WTC11 (cell line): ENCODE measurements around the gene CAPN14.

Source experiments
- CREM ChIP-seq: sonication (generic); formaldehyde crosslinking; IDR thresholded peaks from 2 replicates; pipeline ENCODE4 v1.8.1; 2022; ENCODE audit warnings: mild to moderate bottlenecking, missing genetic modification reagents, moderate library complexity
- CTCF ChIP-seq: fragments of 200-600 bp; IDR thresholded peaks from 2 replicates; pipeline ENCODE4 v1.8.0; 2022; ENCODE audit warnings: antibody characterized with exemption
- GRHL2 ChIP-seq: fragments of 250-450 bp; sonication (Bioruptor Pico); IDR thresholded peaks from 2 replicates; pipeline ENCODE4 v1.8.0; 2022; ENCODE audit warnings: mild to moderate bottlenecking, moderate library complexity; ENCODE audit not compliant: insufficient replicate concordance, severe bottlenecking
- JUN ChIP-seq: sonication (generic); formaldehyde crosslinking; IDR thresholded peaks from 2 replicates; pipeline ENCODE4 v1.8.0; 2023; ENCODE audit warnings: mild to moderate bottlenecking, missing genetic modification reagents
- NFYB ChIP-seq: sonication (generic); formaldehyde crosslinking; conservative IDR thresholded peaks from 2 replicates; pipeline ENCODE4 v1.8.0; 2022; ENCODE audit warnings: low read depth, missing genetic modification reagents
- SMAD4 ChIP-seq: sonication (generic); formaldehyde crosslinking; IDR thresholded peaks from 2 replicates; pipeline ENCODE4 v1.8.0; 2022; ENCODE audit warnings: mild to moderate bottlenecking, missing genetic modification reagents
- SP1 ChIP-seq: sonication (generic); formaldehyde crosslinking; conservative IDR thresholded peaks from 2 replicates; pipeline ENCODE4 v1.8.1; 2022; ENCODE audit warnings: missing genetic modification reagents
- TEAD4 ChIP-seq: sonication (generic); formaldehyde crosslinking; IDR thresholded peaks from 2 replicates; pipeline ENCODE4 v1.8.0; 2022; ENCODE audit warnings: mild to moderate bottlenecking, missing genetic modification reagents
- ZNF416 ChIP-seq: fragments of 250-450 bp; sonication (Bioruptor Pico); IDR thresholded peaks from 2 replicates; pipeline ENCODE4 v1.9.0; 2021; ENCODE audit warnings: mild to moderate bottlenecking, inconsistent platforms
- TF ChIP-seq, protein P1 (sequence below): sonication (generic); formaldehyde crosslinking; IDR thresholded peaks from 2 replicates; pipeline ENCODE4 v1.8.0; 2022; ENCODE audit warnings: mild to moderate bottlenecking, missing genetic modification reagents
- TF ChIP-seq, protein P2 (sequence below): sonication (generic); formaldehyde crosslinking; IDR thresholded peaks from 2 replicates; pipeline ENCODE4 v1.8.1; 2022; ENCODE audit warnings: low read depth, missing genetic modification reagents, borderline replicate concordance
- TF ChIP-seq, protein P3 (sequence below): sonication (generic); formaldehyde crosslinking; IDR thresholded peaks from 2 replicates; pipeline ENCODE4 v1.8.1; 2022; ENCODE audit warnings: mild to moderate bottlenecking, missing genetic modification reagents, moderate library complexity, borderline replicate concordance
- TF ChIP-seq, protein P4 (sequence below): sonication (generic); formaldehyde crosslinking; IDR thresholded peaks from 2 replicates; pipeline ENCODE4 v1.8.1; 2023; ENCODE audit warnings: mild to moderate bottlenecking, missing genetic modification reagents

DNA sequence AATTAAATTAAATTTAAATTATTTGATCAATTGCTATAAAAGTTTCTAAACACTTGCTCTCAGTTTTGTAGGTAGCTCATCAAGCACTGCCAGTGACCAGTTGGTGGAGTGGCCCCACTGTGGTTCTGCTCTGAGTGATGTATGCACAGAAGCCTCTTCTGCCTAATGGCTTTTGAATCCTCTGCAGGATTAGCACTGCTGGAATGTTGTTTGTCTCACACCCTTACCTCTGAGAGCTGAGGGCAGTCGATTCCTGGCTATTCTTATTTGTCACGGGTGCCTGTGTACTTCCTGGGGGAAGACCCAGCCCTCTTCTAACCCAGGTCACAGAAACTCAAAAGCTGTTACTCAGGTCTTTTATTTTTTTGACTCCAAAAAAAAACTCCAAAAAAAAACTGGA is 9.5 kb downstream of the CAPN14 start:
- TF ChIP-seq CREM (no peak), GRHL2 (CRISPR knock-in tag) (no peak), SMAD4 (CRISPR knock-in tag) (no peak), CTCF (no peak), TEAD4 (CRISPR knock-in tag) (no peak), JUN (CRISPR knock-in tag) (no peak), ZNF416 (CRISPR knock-in tag) (no peak), NFYB (CRISPR knock-in tag) (no peak), SP1 (CRISPR knock-in tag) (no peak)
- TF ChIP-seq, protein P1, sequence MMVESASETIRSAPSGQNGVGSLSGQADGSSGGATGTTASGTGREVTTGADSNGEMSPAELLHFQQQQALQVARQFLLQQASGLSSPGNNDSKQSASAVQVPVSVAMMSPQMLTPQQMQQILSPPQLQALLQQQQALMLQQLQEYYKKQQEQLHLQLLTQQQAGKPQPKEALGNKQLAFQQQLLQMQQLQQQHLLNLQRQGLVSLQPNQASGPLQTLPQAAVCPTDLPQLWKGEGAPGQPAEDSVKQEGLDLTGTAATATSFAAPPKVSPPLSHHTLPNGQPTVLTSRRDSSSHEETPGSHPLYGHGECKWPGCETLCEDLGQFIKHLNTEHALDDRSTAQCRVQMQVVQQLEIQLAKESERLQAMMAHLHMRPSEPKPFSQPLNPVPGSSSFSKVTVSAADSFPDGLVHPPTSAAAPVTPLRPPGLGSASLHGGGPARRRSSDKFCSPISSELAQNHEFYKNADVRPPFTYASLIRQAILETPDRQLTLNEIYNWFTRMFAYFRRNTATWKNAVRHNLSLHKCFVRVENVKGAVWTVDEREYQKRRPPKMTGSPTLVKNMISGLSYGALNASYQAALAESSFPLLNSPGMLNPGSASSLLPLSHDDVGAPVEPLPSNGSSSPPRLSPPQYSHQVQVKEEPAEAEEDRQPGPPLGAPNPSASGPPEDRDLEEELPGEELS (CRISPR knock-in tag) = no peak
- TF ChIP-seq, protein P2, sequence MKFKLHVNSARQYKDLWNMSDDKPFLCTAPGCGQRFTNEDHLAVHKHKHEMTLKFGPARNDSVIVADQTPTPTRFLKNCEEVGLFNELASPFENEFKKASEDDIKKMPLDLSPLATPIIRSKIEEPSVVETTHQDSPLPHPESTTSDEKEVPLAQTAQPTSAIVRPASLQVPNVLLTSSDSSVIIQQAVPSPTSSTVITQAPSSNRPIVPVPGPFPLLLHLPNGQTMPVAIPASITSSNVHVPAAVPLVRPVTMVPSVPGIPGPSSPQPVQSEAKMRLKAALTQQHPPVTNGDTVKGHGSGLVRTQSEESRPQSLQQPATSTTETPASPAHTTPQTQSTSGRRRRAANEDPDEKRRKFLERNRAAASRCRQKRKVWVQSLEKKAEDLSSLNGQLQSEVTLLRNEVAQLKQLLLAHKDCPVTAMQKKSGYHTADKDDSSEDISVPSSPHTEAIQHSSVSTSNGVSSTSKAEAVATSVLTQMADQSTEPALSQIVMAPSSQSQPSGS (CRISPR knock-in tag) = no peak
- TF ChIP-seq, protein P3, sequence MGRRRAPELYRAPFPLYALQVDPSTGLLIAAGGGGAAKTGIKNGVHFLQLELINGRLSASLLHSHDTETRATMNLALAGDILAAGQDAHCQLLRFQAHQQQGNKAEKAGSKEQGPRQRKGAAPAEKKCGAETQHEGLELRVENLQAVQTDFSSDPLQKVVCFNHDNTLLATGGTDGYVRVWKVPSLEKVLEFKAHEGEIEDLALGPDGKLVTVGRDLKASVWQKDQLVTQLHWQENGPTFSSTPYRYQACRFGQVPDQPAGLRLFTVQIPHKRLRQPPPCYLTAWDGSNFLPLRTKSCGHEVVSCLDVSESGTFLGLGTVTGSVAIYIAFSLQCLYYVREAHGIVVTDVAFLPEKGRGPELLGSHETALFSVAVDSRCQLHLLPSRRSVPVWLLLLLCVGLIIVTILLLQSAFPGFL (CRISPR knock-in tag) = no peak
- TF ChIP-seq, protein P4, sequence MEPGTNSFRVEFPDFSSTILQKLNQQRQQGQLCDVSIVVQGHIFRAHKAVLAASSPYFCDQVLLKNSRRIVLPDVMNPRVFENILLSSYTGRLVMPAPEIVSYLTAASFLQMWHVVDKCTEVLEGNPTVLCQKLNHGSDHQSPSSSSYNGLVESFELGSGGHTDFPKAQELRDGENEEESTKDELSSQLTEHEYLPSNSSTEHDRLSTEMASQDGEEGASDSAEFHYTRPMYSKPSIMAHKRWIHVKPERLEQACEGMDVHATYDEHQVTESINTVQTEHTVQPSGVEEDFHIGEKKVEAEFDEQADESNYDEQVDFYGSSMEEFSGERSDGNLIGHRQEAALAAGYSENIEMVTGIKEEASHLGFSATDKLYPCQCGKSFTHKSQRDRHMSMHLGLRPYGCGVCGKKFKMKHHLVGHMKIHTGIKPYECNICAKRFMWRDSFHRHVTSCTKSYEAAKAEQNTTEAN (CRISPR knock-in tag) = no peak
